ENCODE data around the gene RSPRY1.
"Not testable (repeated sequence)": the region's sequence is repeated elsewhere in the genome, so short reads cannot be mapped to it uniquely, and the experiment has no call there.

Gene RSPRY1

GRCh38 chr16:57255686-57256415, 69.7 kb downstream of the RSPRY1 start:
- DNase-seq (ENCODE audit: low spot score): no peak

GRCh38 chr16:57256601-57257395, 70.7 kb downstream of the RSPRY1 start:
- no peak for DNase-seq (ENCODE audit: low spot score)

GRCh38 chr16:57257455-57258070, 71.4 kb downstream of the RSPRY1 start:
- no peak for DNase-seq (ENCODE audit: low spot score)

DNA sequence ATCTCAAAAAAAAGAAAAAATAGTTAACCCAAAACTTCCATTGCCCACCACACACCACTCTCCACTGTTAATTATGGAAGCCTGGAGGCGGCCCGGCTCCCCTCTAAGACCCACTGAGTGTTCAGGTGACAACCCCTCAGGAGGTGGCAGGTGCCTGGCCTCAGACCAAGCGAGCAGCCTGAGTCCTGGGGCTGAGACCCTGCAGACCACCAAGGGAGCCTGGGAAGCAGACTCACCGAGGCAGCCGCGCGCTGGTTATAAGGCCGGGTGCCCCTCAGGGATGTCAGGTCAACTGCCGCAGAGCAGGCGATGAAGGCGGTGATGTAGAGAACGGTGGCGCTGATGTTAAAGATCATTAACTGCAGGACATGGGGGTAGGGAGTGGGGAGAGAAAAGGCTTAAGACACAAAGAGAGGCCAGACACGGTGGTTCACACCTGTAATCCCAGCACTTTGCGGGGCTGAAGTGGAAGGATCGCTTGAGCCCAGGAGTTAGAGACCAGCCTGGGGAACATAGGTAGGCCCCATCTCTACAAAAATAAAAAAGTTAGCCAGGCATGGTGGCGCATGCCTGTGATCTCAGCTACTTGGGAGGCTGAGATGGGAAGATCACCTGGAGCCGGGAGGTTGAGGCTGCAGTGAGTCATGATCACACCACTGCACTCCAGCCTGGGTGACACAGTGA, 72.2 kb downstream of the RSPRY1 start:
- no peak for DNase-seq (ENCODE audit: low spot score)

DNA sequence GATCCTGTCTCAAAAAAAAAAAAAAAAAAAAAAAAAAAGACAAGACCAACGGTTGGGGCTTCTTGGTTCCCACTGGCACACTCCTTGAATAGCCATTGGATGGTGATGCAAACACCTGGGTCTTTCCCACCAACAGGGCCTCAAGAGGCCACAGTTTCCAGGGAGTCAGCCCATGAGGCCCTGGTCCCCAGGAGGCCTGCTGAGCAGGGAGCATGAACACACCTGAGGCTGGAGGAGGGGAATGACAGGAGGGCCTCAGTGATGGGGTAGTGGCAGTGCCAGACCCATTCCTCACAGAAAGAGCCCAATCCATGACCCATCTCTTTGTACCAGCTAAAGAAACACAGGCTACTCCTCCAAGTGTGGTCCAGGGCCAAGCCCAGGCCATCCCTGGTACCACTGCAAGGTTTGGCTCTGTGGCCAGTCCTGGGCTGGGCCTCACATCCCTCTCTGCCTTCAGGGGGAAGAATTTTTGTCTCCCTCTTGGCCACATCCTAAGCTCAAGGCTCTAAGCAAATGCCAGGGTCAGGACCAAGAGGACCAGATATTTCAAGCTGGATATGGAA, 72.9 kb downstream of the RSPRY1 start:
- no peak for DNase-seq (ENCODE audit: low spot score)

GRCh38 chr16:57260294-57260929, 74.3 kb downstream of the RSPRY1 start:
- peak; percentile 34 for DNase-seq (ENCODE audit: low spot score)

DNA sequence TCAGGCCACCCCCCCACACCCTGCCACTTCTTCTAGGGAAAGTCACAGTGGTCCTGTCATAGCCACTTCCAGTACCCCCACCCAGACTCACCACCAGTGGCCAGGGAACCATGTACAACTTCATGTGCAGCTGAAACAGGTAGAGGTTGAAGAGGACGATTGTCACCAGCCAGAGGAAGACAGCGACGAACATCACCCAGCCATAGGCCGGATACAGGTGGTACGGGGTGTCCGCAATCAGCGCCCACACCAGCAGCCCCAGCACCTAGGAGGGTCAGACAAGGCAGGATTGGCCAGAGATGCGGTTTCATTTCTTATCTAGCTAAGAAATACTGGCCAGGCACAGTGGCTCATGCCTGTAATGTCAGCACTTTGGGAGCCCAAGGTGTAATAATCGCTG, 75.7 kb downstream of the RSPRY1 start:
- DNase-seq (ENCODE audit: low spot score): no peak

- no peak for DNase-seq (ENCODE audit: low spot score)
Measured at GRCh38 chr16:57262841-57263540, 76.9 kb downstream of the RSPRY1 start.

DNA sequence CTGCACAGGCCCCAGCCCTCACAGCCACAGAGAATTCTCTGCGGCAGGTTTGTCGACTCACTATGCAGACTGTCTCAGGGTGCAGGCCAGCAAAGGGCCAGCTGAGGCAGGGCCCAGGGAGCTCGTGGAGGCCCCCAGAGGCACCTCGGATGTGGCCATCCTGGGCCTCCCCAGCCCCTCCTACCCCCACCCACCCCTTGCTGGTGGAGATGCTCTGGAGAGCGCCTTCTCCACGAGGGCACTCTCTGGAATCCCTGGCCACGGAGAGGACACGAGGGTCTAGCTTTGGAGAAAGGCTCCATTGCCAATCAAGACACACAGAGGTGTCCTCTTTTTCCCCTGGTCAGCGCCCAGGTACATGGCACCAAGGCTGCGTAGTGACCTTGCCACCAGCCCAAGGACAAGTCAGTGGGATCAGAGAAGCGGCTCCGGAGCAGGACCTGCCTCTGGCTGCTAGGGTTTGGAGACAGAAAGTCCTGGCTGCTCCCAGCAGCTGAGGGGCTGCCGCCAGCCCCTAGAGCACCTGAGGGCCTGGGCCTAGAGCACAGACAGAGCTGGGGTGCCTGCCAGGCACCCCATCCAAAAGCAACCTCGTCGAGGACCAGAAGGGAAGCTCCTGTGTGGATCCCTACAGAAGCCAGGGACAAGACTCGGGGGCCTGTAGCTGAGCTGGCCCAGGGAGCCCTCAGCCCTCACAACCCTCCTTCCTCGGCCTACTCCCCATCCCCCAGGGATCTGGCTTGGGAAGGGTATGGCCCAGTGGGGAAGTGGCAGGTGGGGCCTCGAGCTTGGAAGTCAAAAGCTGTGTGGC, 77.6 kb downstream of the RSPRY1 start:
- no peak for DNase-seq (ENCODE audit: low spot score)

GRCh38 chr16:57264381-57264780, 78.3 kb downstream of the RSPRY1 start:
- no peak for DNase-seq (ENCODE audit: low spot score)

DNA sequence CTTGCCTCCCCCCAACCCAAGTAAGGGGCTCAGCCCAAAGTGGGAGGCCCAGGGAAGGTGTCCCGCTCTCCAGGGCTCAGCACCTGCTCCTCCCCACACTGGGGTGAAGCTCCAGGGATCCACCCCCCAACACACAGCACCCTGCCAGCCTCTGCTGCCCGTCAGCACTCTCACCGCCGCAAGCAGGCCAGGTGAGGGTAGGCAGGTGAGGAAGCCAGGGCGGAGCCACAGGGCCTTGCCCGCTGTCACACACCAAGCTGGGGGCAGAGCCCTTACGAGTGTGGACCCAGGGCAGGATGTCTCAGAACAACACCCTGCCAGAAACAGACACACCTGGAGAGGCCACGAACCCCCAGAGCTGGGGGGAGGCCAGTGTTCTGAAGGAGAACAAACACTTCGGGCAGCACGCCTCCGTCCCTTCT, 78.8 kb downstream of the RSPRY1 start:
- peak; percentile 15 for DNase-seq (ENCODE audit: low spot score)

- DNase-seq (ENCODE audit: low spot score): no peak
Measured at GRCh38 chr16:57265850-57266530, 79.9 kb downstream of the RSPRY1 start.

DNA sequence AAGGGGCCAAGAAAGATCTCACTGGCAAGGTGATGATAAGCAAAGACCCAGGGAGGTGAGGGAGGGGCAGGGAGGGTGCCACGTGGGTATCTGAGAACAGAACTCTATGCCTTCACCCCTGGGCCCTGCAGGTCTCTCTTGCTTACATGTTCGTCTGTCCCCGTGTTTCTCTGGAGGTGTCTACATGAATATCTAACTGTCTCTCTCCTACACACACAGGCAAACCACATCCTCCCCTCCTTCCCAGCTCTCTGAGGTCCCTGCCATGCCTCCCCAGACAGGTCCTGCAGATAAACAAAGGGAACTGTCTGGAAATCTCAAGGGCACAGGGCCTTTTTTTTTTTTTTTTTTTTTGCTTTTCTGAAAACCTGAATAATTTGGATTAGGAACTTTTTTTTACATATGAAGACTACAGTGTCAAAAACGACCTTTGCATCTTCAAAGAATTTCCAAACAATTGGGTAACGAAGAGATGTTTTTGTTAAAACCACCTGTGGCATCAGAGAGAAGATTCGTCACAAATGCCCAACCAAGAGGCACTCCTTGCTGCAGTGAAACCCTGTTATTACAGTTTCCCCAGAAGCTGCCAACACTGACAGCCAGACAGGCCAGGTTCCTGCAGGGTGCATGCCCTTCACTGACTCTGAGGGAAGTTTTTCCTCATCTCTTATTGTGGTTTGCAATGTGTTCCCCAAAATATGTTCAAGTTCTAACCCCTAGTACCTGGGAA, 80.6 kb downstream of the RSPRY1 start:
- DNase-seq (ENCODE audit: low spot score): peak; percentile 73

DNA sequence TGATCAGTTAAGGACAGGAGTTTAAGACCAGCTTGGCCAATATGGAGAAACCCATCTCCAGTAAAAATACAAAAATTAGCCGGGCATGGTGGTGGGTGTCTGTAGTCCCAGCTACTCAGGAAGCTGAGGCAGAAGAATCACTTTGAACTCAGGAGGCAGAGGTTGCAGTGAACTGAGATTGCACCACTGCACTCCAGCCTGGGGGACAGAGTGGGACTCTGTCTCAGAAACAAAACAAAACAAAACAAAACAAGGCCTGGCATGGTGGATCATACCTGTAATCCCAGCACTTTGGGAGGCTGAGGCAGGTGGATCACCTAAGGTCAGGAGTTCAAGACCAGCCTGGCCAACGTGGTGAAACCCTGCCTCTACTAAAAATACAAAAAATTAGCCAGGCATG, 81.2 kb downstream of the RSPRY1 start:
- DNase-seq (ENCODE audit: low spot score): not testable (repeated sequence)

DNA sequence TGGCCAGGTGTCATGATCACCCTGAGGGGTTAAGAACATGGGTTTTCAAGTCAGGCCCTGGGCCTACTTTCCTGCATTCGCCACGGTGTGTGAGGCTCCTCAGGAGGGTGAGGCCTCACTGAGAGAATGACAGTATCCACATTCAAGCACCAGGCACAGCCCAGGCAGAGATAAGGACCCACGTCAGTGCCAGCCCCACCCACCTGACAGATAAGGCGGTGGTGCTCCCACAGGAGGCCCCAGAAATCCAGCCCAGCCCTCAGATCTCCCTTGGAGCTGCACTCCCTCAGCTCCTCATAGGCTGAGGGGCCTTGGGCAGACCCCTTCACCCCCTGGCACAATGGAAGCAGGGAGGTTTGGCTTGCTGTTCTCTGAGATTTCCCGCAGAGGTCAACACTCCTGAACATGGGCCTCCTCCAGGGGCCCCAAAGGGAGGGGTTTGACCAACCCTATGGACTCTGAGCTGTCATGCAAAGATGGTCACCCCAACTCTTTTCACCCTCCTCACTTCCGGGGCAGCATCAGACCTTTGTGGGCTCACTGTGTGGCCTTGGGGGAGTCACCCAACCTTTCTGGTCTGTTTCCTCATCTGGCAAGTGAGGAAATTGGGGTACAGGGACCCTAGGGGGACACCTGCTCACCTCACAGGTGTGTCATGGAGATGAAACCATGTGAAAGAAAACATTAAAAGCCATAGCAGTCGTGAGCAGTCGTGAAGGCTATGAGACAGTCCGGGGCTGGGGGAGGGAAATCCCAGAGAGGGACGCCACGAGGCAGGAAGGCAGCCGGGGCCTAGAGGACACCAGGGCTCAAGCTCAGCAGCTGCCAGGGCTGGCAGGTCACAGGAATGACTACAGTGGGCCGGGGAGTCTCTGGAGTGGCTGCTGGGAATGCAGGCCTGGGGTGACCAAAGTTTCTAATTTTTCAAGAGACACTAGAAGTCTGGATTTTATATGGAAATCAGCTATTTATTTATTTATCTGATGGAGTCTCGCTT, 83.0 kb downstream of the RSPRY1 start:
- DNase-seq (ENCODE audit: low spot score): no peak

- no peak for DNase-seq (ENCODE audit: low spot score)
Measured at GRCh38 chr16:57270221-57271062, 84.3 kb downstream of the RSPRY1 start.

DNA sequence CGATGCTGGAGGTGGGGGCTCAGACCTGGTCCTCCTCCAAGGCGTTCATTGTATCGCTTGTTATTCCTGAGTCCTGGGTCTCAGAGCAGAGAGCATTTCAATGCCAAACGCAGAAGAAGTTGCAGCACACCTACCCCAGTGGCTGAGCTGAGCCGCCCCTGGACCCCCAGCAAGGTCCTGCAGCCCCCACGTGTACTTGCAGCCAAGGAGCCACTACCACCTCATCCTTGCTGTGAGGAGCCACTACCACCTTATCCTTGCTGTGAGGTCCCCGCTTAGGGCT, 84.9 kb downstream of the RSPRY1 start:
- no peak for DNase-seq (ENCODE audit: low spot score)

All from CD4-positive, alpha-beta T cell treated with Interleukin-6 at 100 ng/mL for 8 hours (primary cell).